Stimulated activated CD4-positive, alpha-beta T cell treated with anti-CD3 and anti-CD28 coated beads, Interleukin-15, amount 100 ng/mL, for 48 hours (primary cell): ENCODE measurements around the gene CEP78.
"Not testable (repeated sequence)": the region's sequence is repeated elsewhere in the genome, so short reads cannot be mapped to it uniquely, and the experiment has no call there.

Experiments
- DNase-seq, 2 donors: peaks; one replicate each; pipeline ENCODE4 v3.0.0-alpha.2; 2020; ENCODE audit warnings: low read depth in 2 of 2

The CEP78 gene

DNA sequence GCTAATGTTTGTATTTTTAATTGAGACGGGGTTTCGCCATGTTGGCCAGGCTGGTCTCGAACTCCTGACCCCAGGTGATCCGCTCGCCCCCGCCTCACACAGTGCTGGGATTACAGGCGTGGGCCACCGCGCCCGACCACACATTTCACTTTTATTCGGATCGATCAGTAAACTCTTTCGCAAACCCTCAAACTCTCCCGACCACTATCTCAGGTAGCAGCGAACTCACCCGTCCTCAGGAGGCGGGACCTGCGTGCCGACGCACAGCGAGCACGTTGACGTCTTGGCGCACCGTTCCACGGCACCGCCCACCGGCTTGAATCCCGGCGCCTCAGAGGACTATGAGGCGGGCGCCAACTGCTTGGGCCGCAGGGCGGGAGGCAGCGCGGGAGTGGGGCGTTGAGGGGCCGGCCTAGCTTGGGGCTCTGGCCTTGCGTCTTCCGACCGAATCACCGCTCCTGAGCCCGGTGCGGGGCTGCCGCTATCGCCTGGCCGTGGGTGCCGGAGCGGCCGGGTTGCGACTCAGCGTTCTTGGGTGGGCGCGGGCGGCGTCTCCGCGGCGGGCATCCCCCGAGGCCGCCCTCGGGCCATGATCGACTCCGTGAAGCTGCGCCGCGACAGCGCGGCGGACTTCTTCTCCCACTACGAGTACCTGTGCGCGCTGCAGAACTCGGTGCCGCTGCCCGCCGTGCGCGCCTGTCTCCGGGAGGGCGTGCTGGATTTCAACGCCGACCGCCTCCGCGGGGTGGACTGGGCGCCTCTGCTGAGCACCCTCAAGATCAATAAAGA lies at the start of gene CEP78:
Gene CEP78 (plus strand): TSS at position 314 of the 789 bp plus-strand sequence. CDS start 276 bp downstream, at position 590.
- peak; percentile 83 to 89 for DNase-seq

- no peak for DNase-seq
Observed at GRCh38 chr9:78187763-78188484, 48.0 kb upstream of the CEP78 start.

- DNase-seq = no peak
Observed at GRCh38 chr9:78188594-78188993, 47.3 kb upstream of the CEP78 start.

GRCh38 chr9:78189001-78189400 lies 46.9 kb upstream of the CEP78 start:
- no peak for DNase-seq

- no peak for DNase-seq
Observed at GRCh38 chr9:78189461-78189860, 46.4 kb upstream of the CEP78 start.

GRCh38 chr9:78191931-78192330 lies 43.9 kb upstream of the CEP78 start:
- DNase-seq = no peak

- DNase-seq = no peak
Observed at GRCh38 chr9:78196258-78196657, 39.6 kb upstream of the CEP78 start.

DNA sequence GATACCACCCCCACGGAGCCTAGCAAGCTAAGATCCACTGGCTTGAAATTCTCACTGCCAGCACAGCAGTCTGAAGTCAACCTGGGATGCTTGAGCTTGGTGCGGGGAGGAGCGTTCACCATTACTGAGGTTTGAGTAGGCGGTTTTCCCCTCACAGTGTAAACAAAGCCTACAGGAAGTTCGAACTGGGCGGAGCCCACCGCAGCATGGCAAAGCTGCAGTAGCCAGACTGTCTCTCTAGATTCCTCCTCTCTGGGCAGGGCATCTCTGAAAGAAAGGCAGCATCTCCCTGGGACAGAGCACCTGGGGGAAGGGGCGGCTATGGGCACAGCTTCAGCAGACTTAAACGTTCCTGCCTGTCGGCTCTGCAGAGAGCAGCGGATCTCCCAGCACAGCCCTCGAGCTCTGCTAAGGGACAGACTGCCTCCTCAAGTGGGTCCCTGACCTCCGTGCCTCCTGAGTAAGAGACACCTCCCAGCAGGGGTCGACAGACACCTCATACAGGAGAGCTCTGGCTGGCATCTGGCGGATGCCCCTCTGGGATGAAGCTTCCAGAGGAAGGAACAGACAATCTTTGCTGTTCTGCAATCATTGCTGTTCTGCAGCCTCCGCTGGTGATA lies 34.6 kb upstream of the CEP78 start:
- peak in 1 of 2 donors; percentile 43 for DNase-seq

DNA sequence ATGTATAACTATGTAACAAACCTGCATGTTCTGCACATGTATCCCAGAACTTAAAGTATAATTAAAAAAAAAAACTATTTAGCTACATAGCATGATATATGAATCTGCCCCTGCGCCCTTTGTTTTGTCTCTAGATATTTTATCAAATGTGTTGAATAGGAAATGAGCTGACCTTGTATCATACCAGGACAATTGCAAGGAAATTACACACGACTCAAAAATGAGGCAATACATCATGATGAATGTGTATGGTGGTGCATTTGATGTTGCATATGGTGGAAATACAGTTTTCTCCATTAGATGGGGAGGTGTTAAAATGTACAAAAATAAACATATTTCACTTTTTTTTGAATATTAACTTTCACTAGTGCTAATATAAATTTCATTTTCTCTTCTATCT lies 28.6 kb upstream of the CEP78 start:
- no peak for DNase-seq

DNA sequence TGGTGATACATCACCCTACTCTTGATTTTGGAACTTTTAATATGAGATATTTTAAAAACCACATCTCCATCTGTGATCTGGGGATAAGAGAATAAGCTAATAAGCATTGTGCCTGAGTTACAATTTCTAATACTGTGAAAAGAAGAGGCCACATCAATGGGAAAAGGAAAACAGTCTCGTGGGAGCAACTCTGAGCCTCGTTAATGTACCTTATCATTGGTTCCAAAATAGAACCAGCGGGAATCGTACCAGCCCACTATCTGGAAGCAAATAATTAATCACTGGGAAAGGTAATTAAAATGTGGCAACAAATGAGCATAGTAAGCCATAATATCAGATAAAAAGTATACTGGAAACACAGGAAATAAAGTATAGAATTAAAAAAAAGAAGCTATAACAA lies 28.0 kb upstream of the CEP78 start:
- no peak for DNase-seq

GRCh38 chr9:78209127-78209526 lies 26.7 kb upstream of the CEP78 start:
- DNase-seq = no peak

DNA sequence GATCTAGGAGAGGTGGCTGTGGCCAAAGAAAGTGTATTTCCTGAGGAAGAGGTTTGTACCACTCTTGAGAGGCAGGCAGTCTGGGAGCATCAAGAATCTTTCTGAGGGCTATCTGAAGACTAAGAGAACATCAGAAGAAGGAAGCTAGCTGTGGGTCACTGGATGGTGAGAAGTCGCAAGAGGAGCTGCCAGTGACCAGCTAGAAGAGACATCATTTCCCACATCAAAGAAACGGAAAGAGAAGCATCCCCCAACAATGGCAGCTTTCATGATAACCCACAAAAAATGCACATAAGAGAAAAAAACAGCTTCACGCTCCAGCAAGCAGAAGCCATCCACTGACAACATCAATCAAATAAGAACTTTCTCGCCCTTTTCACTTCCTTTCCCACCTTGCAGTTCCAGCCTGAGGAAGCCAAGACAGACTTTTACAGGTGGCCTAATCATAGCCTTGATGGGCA lies 25.0 kb upstream of the CEP78 start:
- no peak for DNase-seq

DNA sequence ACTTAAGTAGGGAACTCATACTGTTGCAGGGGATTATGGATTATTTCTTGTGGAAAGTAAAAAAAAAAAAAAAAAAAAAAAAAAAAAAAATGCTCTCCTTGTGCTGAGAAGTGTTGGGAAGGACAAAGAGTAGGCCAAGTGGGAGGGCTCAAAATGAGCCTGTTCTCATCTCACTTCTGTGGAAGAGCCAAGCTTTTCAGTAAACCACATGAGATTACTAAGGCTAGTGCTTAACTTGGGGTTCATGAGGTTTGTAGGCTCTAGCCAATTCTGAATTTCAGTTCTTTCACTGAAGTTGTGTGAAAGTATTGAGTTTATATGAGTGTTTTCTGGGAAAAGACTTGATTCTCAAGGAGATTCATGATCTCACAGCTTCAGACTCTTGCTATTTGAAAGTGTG lies 23.0 kb upstream of the CEP78 start:
- DNase-seq = no peak

DNA sequence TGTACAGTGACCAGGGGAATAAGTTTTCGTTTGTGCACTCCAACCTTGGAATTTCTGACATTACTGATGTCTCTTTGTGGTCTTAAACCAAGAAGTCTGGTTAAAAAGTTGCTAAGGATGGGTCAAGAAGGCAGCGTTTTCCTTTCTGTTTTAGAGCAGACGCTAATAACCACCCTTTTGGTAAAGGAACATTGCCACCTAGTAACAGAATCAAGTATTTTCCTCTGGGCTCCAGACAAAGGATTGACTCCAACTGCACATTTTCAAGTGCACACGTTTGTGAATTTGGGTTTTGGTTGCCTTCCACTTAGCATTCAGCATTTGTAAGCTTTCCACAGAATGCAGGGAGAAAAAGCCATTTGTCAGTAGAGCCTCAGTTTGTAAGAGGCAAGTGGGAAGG lies 22.2 kb upstream of the CEP78 start:
- DNase-seq = no peak

- DNase-seq = no peak
Observed at GRCh38 chr9:78214492-78214891, 21.4 kb upstream of the CEP78 start.

DNA sequence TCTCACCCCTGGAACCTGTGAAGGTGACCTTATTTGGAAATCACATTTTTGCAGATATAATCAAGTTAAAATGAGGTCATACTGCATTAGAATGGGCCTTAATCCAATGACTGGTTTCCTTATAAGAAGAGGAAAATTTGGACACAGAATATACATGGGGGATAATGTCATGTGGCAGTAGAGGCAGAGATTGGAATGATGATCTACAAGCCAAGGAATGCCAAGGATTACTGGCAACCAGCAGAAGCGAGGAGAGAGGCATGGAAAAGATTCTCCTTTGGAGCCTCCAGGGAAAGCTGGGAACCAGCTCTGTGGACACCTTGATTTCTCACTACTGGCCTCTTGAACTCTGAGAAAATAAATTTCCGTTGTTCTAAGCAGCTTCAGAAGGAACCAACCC lies 20.2 kb upstream of the CEP78 start:
- DNase-seq = no peak

- no peak for DNase-seq
Observed at GRCh38 chr9:78218890-78219289, 17.0 kb upstream of the CEP78 start.

DNA sequence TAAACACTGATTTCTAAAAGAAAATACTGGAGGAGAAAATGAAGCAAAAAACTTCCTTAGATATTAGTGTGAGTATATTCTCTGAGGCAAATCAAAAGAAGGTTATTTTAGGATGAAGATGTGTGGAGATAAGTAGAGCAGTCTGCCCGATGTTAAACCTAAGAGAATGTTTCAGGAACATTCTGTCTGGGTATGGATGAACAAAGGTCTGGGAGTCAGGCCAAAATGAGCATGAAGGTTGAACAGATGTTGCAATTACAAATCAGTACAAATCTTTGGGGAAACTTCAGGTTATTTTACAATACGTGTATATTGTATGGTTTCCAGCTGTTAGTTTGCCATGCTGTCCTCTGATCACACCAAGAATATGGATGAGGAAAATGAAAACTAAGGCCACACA lies 14.4 kb upstream of the CEP78 start:
- DNase-seq = no peak

GRCh38 chr9:78221841-78222240 lies 14.0 kb upstream of the CEP78 start:
- DNase-seq = not testable (repeated sequence)

DNA sequence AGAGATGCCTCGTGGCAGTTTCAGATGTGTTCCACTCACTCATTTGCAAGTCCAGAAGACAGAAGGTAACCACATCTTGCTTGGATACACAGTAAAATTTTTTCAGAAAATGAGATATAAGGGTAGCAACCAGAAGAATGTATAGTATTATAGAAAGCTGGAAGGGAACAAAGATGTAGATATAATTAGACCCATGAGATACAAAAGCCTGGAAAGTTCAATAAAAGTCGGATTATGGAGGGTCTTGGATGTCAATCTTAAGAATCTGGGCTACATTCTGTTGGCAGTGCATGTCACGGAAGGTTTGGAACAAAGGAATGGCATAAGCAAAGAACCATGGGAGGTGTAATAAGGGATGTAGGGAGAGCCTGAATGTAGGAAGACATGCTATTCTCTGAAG lies 5.1 kb upstream of the CEP78 start:
- DNase-seq = no peak

- not testable (repeated sequence) for DNase-seq
Observed at GRCh38 chr9:78232471-78232870, 3.4 kb upstream of the CEP78 start.

GRCh38 chr9:78234810-78235209 lies 1.1 kb upstream of the CEP78 start:
- DNase-seq = no peak
